Lung microvascular endothelial cell (primary cell): ENCODE measurements around the gene KRT10. TPM values are rescaled to one million over a fixed set of nuclear protein-coding genes. Genes with fewer than 3 reads are reported as not detected.
"Not testable (repeated sequence)": the region's sequence is repeated elsewhere in the genome, so short reads cannot be mapped to it uniquely, and the experiment has no call there.

ENCODE experiments used
- DNase-seq, 2 donors: peaks; one replicate each; pipeline versions ENCODE4 v3.0.0 to v3.0.0-alpha.2; 2010; ENCODE audit warnings: low read depth in 2 of 2
- total RNA-seq: library from RNA; depleted of rRNA; stranded (reverse); fragments of >200 nt; gene quantifications from 2 replicates; pipeline ENCODE4 v1.2.1, GENCODE V29; 2014

The KRT10 gene
- 1.6 and 3.3 TPM in 2 replicates for total RNA-seq

GRCh38 chr17:40822132-40822812 lies at the start of gene KRT10:
KRT10 (minus strand) TSS chr17:40822614; CDS start chr17:40822585, 29 bp downstream.
- DNase-seq = no peak

- DNase-seq = no peak
Observed at GRCh38 chr17:40871316-40871715, 48.9 kb upstream of the KRT10 start.

- no peak for DNase-seq
Observed at GRCh38 chr17:40870136-40870535, 47.7 kb upstream of the KRT10 start.

- no peak for DNase-seq
Observed at GRCh38 chr17:40866838-40867237, 44.4 kb upstream of the KRT10 start, which contains the start of gene KRT12. KRT12 (minus strand) TSS chr17:40867223; CDS start chr17:40867186, 37 bp downstream.

GRCh38 chr17:40864661-40865390 lies 42.4 kb upstream of the KRT10 start:
- no peak for DNase-seq

GRCh38 chr17:40862985-40863733 lies 40.7 kb upstream of the KRT10 start:
- peak in 1 of 2 donors; percentile 23 for DNase-seq

- no peak for DNase-seq
Observed at GRCh38 chr17:40859536-40859935, 37.1 kb upstream of the KRT10 start.

GRCh38 chr17:40858667-40859066 lies 36.3 kb upstream of the KRT10 start:
- DNase-seq = not testable (repeated sequence)

- no peak for DNase-seq
Observed at GRCh38 chr17:40857535-40857934, 35.1 kb upstream of the KRT10 start.

- DNase-seq = peak in 1 of 2 donors; percentile 70
Observed at GRCh38 chr17:40854175-40854814, 31.9 kb upstream of the KRT10 start.

GRCh38 chr17:40852364-40852763 lies 29.9 kb upstream of the KRT10 start:
- no peak for DNase-seq

- no peak for DNase-seq
Observed at GRCh38 chr17:40850293-40850972, 28.0 kb upstream of the KRT10 start.

GRCh38 chr17:40849723-40850122 lies 27.3 kb upstream of the KRT10 start:
- DNase-seq = no peak

- DNase-seq = no peak
Observed at GRCh38 chr17:40848583-40849235, 26.3 kb upstream of the KRT10 start.

- no peak for DNase-seq
Observed at GRCh38 chr17:40846515-40847144, 24.2 kb upstream of the KRT10 start.

- DNase-seq = no peak
Observed at GRCh38 chr17:40844671-40845107, 22.3 kb upstream of the KRT10 start.

- DNase-seq = no peak
Observed at GRCh38 chr17:40843242-40843641, 20.8 kb upstream of the KRT10 start.

GRCh38 chr17:40841246-40841645 lies 18.8 kb upstream of the KRT10 start:
- no peak for DNase-seq

GRCh38 chr17:40839194-40839593 lies 16.8 kb upstream of the KRT10 start:
- no peak for DNase-seq

GRCh38 chr17:40836020-40836419 lies 13.6 kb upstream of the KRT10 start:
- DNase-seq = no peak
